ENCODE measurements around the gene DENND1A. TPM values are rescaled to one million over a fixed set of nuclear protein-coding genes. Genes with fewer than 3 reads are reported as not detected.

The DENND1A gene
- total and polyA plus RNA-seq, 4 donors: 13.4 to 30.5 (median 28.3) TPM

- Histone ChIP-seq H3K4me3 (ENCODE audit: low read depth, low read length) (no peak overlapping the region), H3K36me3 (ENCODE audit: control insufficient read depth, insufficient read depth, low read length) (no peaks in the 10 kb centered on the region), H3K4me1 (ENCODE audit: control insufficient read depth, insufficient read depth, low read length) (peaks cover 7% of the 10 kb centered on the region), H3K27ac (ENCODE audit: low read depth, low read length) (no peak overlapping the region), H3K9me3 (ENCODE audit: control insufficient read depth, insufficient read depth, low read length) (no peaks in the 10 kb centered on the region), H3K27me3 (ENCODE audit: control insufficient read depth, insufficient read depth, low read length) (no peaks in the 10 kb centered on the region)
- WGBS (ENCODE audit: insufficient coverage): 81% methylated on average over 3 of the region's 3 CpGs
- DNase-seq (ENCODE audit: low read depth in 4 of 6, low spot score in 6 of 6): no peak
Observed at GRCh38 chr9:123537809-123538208, 392.1 kb downstream of the DENND1A start.

GRCh38 chr9:123536455-123536868 is 393.5 kb downstream of the DENND1A start:
- no peak overlapping the region for H3K4me3 ChIP-seq (ENCODE audit: low read depth, low read length)
- no peak overlapping the region for H3K27ac ChIP-seq (ENCODE audit: low read depth, low read length)
- H3K27me3 ChIP-seq (ENCODE audit: control insufficient read depth, insufficient read depth, low read length): no peaks in the 10 kb centered on the region
- no peaks in the 10 kb centered on the region for H3K9me3 ChIP-seq (ENCODE audit: control insufficient read depth, insufficient read depth, low read length)
- no peak for DNase-seq (ENCODE audit: low read depth in 4 of 6, low spot score in 6 of 6)
- peaks cover 3% of the 10 kb centered on the region for H3K4me1 ChIP-seq (ENCODE audit: control insufficient read depth, insufficient read depth, low read length)
- no peaks in the 10 kb centered on the region for H3K36me3 ChIP-seq (ENCODE audit: control insufficient read depth, insufficient read depth, low read length)
- WGBS (ENCODE audit: insufficient coverage): 89% methylated on average over 5 of the region's 6 CpGs

GRCh38 chr9:123534336-123534735 is 395.6 kb downstream of the DENND1A start:
- Histone ChIP-seq H3K27me3 (ENCODE audit: control insufficient read depth, insufficient read depth, low read length) (no peaks in the 10 kb centered on the region), H3K36me3 (ENCODE audit: control insufficient read depth, insufficient read depth, low read length) (no peaks in the 10 kb centered on the region), H3K9me3 (ENCODE audit: control insufficient read depth, insufficient read depth, low read length) (peaks cover 3% of the 10 kb centered on the region), H3K4me3 (ENCODE audit: low read depth, low read length) (no peak overlapping the region), H3K4me1 (ENCODE audit: control insufficient read depth, insufficient read depth, low read length) (no peaks in the 10 kb centered on the region), H3K27ac (ENCODE audit: low read depth, low read length) (no peak overlapping the region)
- no CpG with 5 or more reads among the region's 2 CpGs for WGBS (ENCODE audit: insufficient coverage)
- DNase-seq (ENCODE audit: low read depth in 4 of 6, low spot score in 6 of 6): no peak

GRCh38 chr9:123530244-123530643 is 399.7 kb downstream of the DENND1A start:
- Histone ChIP-seq H3K27ac (ENCODE audit: low read depth, low read length) (no peak overlapping the region), H3K9me3 (ENCODE audit: control insufficient read depth, insufficient read depth, low read length) (peaks cover 3% of the 10 kb centered on the region), H3K27me3 (ENCODE audit: control insufficient read depth, insufficient read depth, low read length) (no peaks in the 10 kb centered on the region), H3K4me3 (ENCODE audit: low read depth, low read length) (no peak overlapping the region), H3K36me3 (ENCODE audit: control insufficient read depth, insufficient read depth, low read length) (no peaks in the 10 kb centered on the region), H3K4me1 (ENCODE audit: control insufficient read depth, insufficient read depth, low read length) (no peaks in the 10 kb centered on the region)
- WGBS (ENCODE audit: insufficient coverage): no CpG with 5 or more reads among the region's 4 CpGs
- no peak for DNase-seq (ENCODE audit: low read depth in 4 of 6, low spot score in 6 of 6)

- H3K4me1 ChIP-seq (ENCODE audit: control insufficient read depth, insufficient read depth, low read length): no peaks in the 10 kb centered on the region
- no peak overlapping the region for H3K4me3 ChIP-seq (ENCODE audit: low read depth, low read length)
- no peaks in the 10 kb centered on the region for H3K36me3 ChIP-seq (ENCODE audit: control insufficient read depth, insufficient read depth, low read length)
- no peak for DNase-seq (ENCODE audit: low read depth in 4 of 6, low spot score in 6 of 6)
- peaks cover 3% of the 10 kb centered on the region for H3K9me3 ChIP-seq (ENCODE audit: control insufficient read depth, insufficient read depth, low read length)
- 61% methylated on average over 2 of the region's 2 CpGs for WGBS (ENCODE audit: insufficient coverage)
- no peak overlapping the region for H3K27ac ChIP-seq (ENCODE audit: low read depth, low read length)
- H3K27me3 ChIP-seq (ENCODE audit: control insufficient read depth, insufficient read depth, low read length): no peaks in the 10 kb centered on the region
Observed at GRCh38 chr9:123528501-123528900, 401.4 kb downstream of the DENND1A start.

DNA sequence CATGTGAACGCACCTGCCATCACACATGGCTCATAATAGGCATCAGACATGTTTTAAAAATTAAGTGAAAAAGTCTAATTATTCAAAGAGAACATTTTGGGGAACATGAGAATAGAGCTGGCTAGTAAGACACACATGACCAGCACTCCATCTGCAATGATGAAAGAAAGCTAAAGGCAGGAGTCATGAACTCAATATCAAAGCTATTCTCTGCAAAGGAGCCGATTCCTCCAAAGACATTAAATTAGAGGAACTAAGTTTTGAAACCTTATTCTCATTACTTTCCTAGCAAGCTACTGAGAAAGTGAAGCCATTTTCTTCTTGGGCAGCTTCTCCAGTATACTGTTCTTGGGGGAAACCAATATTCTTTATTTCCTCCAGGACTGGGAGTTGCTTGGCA is 401.9 kb downstream of the DENND1A start:
- WGBS (ENCODE audit: insufficient coverage): no CpG with 5 or more reads among the region's 2 CpGs
- Histone ChIP-seq H3K27ac (ENCODE audit: low read depth, low read length) (no peak overlapping the region), H3K4me3 (ENCODE audit: low read depth, low read length) (no peak overlapping the region), H3K27me3 (ENCODE audit: control insufficient read depth, insufficient read depth, low read length) (no peaks in the 10 kb centered on the region), H3K4me1 (ENCODE audit: control insufficient read depth, insufficient read depth, low read length) (no peaks in the 10 kb centered on the region), H3K36me3 (ENCODE audit: control insufficient read depth, insufficient read depth, low read length) (no peaks in the 10 kb centered on the region), H3K9me3 (ENCODE audit: control insufficient read depth, insufficient read depth, low read length) (peaks cover 3% of the 10 kb centered on the region)
- DNase-seq (ENCODE audit: low read depth in 4 of 6, low spot score in 6 of 6): no peak

GRCh38 chr9:123525957-123526356 is 404.0 kb downstream of the DENND1A start:
- Histone ChIP-seq H3K4me3 (ENCODE audit: low read depth, low read length) (no peak overlapping the region), H3K27me3 (ENCODE audit: control insufficient read depth, insufficient read depth, low read length) (no peaks in the 10 kb centered on the region), H3K36me3 (ENCODE audit: control insufficient read depth, insufficient read depth, low read length) (no peaks in the 10 kb centered on the region), H3K9me3 (ENCODE audit: control insufficient read depth, insufficient read depth, low read length) (peaks cover 2% of the 10 kb centered on the region), H3K4me1 (ENCODE audit: control insufficient read depth, insufficient read depth, low read length) (peaks cover 8% of the 10 kb centered on the region), H3K27ac (ENCODE audit: low read depth, low read length) (no peak overlapping the region)
- no peak for DNase-seq (ENCODE audit: low read depth in 4 of 6, low spot score in 6 of 6)
- WGBS (ENCODE audit: insufficient coverage): 97% methylated on average over 3 of the region's 3 CpGs

DNA sequence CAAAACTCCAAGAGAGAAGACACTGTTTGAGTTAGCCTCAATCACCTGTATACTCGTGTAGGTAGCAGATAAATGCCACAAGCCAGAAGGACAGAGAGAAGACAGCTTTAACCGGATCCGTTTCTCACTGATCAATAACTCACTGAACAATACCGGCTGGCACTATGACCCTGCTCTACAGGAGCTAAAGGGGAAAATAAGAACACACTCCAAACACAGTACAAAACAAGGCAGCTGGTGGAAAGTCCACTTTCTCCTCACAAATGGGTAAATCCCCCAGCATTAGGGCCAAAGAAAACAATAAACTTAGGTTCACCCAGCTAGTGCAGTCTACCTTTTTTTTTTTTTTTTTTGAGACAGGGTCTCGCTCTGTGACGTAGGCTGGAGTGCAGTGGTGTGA is 404.5 kb downstream of the DENND1A start:
- H3K27ac ChIP-seq (ENCODE audit: low read depth, low read length): no peak overlapping the region
- peaks cover 8% of the 10 kb centered on the region for H3K4me1 ChIP-seq (ENCODE audit: control insufficient read depth, insufficient read depth, low read length)
- no peaks in the 10 kb centered on the region for H3K36me3 ChIP-seq (ENCODE audit: control insufficient read depth, insufficient read depth, low read length)
- no peak overlapping the region for H3K4me3 ChIP-seq (ENCODE audit: low read depth, low read length)
- no peak for DNase-seq (ENCODE audit: low read depth in 4 of 6, low spot score in 6 of 6)
- H3K9me3 ChIP-seq (ENCODE audit: control insufficient read depth, insufficient read depth, low read length): peaks cover 1% of the 10 kb centered on the region
- no peaks in the 10 kb centered on the region for H3K27me3 ChIP-seq (ENCODE audit: control insufficient read depth, insufficient read depth, low read length)
- 70% methylated on average over 4 of the region's 6 CpGs for WGBS (ENCODE audit: insufficient coverage)

DNA sequence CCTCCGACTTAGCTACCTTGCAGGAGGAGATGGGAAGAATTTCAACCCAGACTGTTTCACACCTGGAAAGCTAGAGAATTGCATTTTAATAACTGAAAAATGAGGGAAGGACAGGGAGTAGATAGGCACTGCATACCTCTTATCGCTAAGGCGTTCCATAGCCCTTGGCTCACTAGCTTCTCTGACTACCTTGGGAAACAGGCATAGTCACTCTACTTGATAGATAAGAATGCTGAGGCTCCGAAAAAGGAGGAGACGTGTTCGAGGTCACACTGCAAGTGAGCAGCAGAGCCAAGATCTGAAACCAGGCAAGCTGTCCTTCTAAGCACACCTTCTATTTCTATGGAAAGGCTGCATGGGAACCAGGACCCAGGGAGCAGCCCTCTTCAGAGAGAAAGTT is 405.1 kb downstream of the DENND1A start:
- H3K27me3 ChIP-seq (ENCODE audit: control insufficient read depth, insufficient read depth, low read length): no peaks in the 10 kb centered on the region
- H3K36me3 ChIP-seq (ENCODE audit: control insufficient read depth, insufficient read depth, low read length): no peaks in the 10 kb centered on the region
- H3K27ac ChIP-seq (ENCODE audit: low read depth, low read length): no peak overlapping the region
- 100% methylated on average over 1 of the region's 6 CpGs for WGBS (ENCODE audit: insufficient coverage)
- H3K4me1 ChIP-seq (ENCODE audit: control insufficient read depth, insufficient read depth, low read length): peaks cover 8% of the 10 kb centered on the region
- DNase-seq (ENCODE audit: low read depth in 4 of 6, low spot score in 6 of 6): no peak
- no peaks in the 10 kb centered on the region for H3K9me3 ChIP-seq (ENCODE audit: control insufficient read depth, insufficient read depth, low read length)
- H3K4me3 ChIP-seq (ENCODE audit: low read depth, low read length): no peak overlapping the region

DNA sequence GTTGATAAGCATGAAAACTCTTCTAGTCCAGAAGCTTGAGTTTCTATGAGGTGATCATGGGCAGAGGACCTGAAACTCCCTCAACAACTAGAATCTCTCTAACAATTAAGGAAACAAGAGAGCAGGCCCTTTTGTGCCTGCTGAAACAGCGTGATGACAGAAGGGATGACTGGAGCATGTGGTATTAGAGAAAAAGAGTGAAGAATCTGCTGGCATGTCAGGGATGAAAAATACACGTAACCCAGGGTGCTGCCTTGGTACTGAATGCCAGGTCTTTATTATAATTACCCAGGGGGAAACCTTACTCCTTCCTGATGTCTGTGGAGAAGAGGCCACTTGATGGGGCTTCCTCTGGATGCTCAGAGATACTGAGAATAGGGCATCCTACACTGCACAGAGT is 406.1 kb downstream of the DENND1A start:
- no peak for DNase-seq (ENCODE audit: low read depth in 4 of 6, low spot score in 6 of 6)
- Histone ChIP-seq H3K4me3 (ENCODE audit: low read depth, low read length) (no peak overlapping the region), H3K27me3 (ENCODE audit: control insufficient read depth, insufficient read depth, low read length) (no peaks in the 10 kb centered on the region), H3K9me3 (ENCODE audit: control insufficient read depth, insufficient read depth, low read length) (no peaks in the 10 kb centered on the region), H3K4me1 (ENCODE audit: control insufficient read depth, insufficient read depth, low read length) (peaks cover 8% of the 10 kb centered on the region), H3K27ac (ENCODE audit: low read depth, low read length) (no peak overlapping the region), H3K36me3 (ENCODE audit: control insufficient read depth, insufficient read depth, low read length) (no peaks in the 10 kb centered on the region)
- no CpG with 5 or more reads among the region's 2 CpGs for WGBS (ENCODE audit: insufficient coverage)

Data from spinal cord (tissue), 10 donors.